ENCODE measurements around the gene SERTAD4. TPM values are rescaled to one million over a fixed set of nuclear protein-coding genes. Genes with fewer than 3 reads are reported as not detected.

The SERTAD4 gene
- total and polyA plus RNA-seq, 2 of the 8 experiments (the other 6 are each of a cell fraction or from before 2014, with no cell fraction given) = 0.54 to 3.2 TPM

DNA sequence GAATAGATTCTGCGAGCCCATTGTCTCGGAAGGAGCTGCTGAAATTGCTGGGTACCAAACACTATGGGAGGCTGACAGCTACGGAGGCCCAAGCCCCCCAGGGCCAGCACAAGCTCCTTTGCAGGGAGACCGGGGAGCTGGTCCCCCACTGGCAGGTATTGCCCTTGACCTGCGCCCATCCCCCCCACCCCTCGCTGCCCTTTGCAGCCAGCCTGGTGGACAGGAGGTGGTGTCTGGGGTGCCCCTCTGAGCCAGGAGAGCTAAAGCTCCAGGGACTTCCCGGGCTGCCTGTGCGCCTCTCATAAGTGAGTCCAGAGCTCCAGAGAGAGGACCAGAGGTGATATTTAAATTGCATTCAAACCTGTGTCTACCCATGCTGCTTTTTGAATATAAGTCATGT, 5.4 kb downstream of the SERTAD4 start:
- Histone ChIP-seq H3K9me3 (ENCODE audit: insufficient read depth in 2 of 2, low read depth in 1 of 2, low read length in 1 of 2) (no peaks in the 10 kb centered on the region), H4K5ac (ENCODE audit: insufficient read length, low read depth, low read length) (no peak overlapping the region), H3K4me1 (replicated peaks in 1 of 4; ENCODE audit: control insufficient read depth in 3 of 4, insufficient read depth in 4 of 4, low read length in 3 of 4) (peaks cover 0 to 19% (median 9%) of the 10 kb centered on the region in 4 experiments; a peak in 5 of 7 replicates), H3K18ac (ENCODE audit: extremely low read depth, low read length) (no peak overlapping the region), H2BK15ac (ENCODE audit: low read length) (no peak overlapping the region), H3K9ac (replicated peaks in 1 of 4; ENCODE audit: extremely low read depth in 1 of 4, low read depth in 3 of 4, low read length in 3 of 4) (no peak overlapping the region), H2BK20ac (ENCODE audit: low read length) (no peak overlapping the region), H3K79me1 (ENCODE audit: low read depth, low read length) (no peaks in the 10 kb centered on the region), H3K4ac (replicated peaks; ENCODE audit: insufficient read length, low read depth, low read length) (no peak overlapping the region), H2BK5ac (ENCODE audit: low read depth, low read length) (no peak overlapping the region), H4K8ac (ENCODE audit: extremely low read depth, insufficient read depth, low read length) (no peak overlapping the region), H3K23ac (ENCODE audit: insufficient read length) (no peak overlapping the region), H3K36me3 (ENCODE audit: control insufficient read depth in 2 of 4, insufficient read depth in 4 of 4, low read length in 3 of 4) (no peaks in the 10 kb centered on the region), H3K27ac (ENCODE audit: low read depth, low read length) (no peak overlapping the region), H2BK12ac (ENCODE audit: low read depth, low read length) (no peak overlapping the region), H2AFZ (ENCODE audit: low read length) (no peak overlapping the region), H3K56ac (replicated peaks; ENCODE audit: insufficient read length, low read depth, low read length) (no peak overlapping the region), H3K4me3 (ENCODE audit: extremely low read depth in 1 of 4, insufficient read depth in 2 of 4, low read depth in 3 of 4, low read length in 4 of 4) (no peak overlapping the region), H3K14ac (ENCODE audit: insufficient read length) (no peak overlapping the region), H4K20me1 (replicated peaks in 1 of 2; ENCODE audit: control insufficient read depth in 1 of 2, insufficient read depth in 2 of 2, low read length in 2 of 2) (peaks cover 0 to 2% of the 10 kb centered on the region in 2 experiments), H3K27me3 (replicated peaks in 1 of 4; ENCODE audit: control insufficient read depth in 3 of 4, extremely low read depth in 1 of 4, insufficient read depth in 3 of 4, low read length in 3 of 4) (peaks cover 0 to 35% (median 17%) of the 10 kb centered on the region in 4 experiments; a peak in 5 of 7 replicates), H4K91ac (replicated peaks; ENCODE audit: insufficient read length, low read length) (no peak overlapping the region), H2BK120ac (replicated peaks; ENCODE audit: low read depth, low read length) (no peak overlapping the region), H3K79me2 (ENCODE audit: control insufficient read depth in 1 of 2, insufficient read depth in 2 of 2, low read length in 2 of 2) (no peaks in the 10 kb centered on the region), H2AK5ac (ENCODE audit: low read depth, low read length) (no peak overlapping the region), H3K23me2 (ENCODE audit: low read depth, low read length) (peaks cover 13% of the 10 kb centered on the region; the same call in 1 of the 2 replicates), H3K4me2 (ENCODE audit: insufficient read depth in 1 of 2, low read depth in 2 of 2, low read length in 2 of 2) (no peak overlapping the region)
- ChIA-PET POLR2A (ENCODE audit: partially characterized antibody) (interaction anchor here (1.4 to 6.1 kb wide), 2 partner anchors 14 to 136 kb away, joined by 5 to 29 read pairs; no protein-coding TSS in a partner anchor), CTCF (ENCODE audit: partially characterized antibody) (interaction anchor here (0.8 to 5.7 kb wide), 11 partner anchors 8 to 73 kb away, joined by 3 to 35 read pairs (median 3); no protein-coding TSS in a partner anchor)
- no peak for FAIRE-seq
- TF ChIP-seq CBX8 (IDR thresholded peaks at IDR 0.05; ENCODE audit: borderline replicate concordance, low read depth, low read length) (no peak), TCF12 (IDR thresholded peaks at IDR 0.05; ENCODE audit: low read depth, low read length) (no peak), YY1 (IDR thresholded peaks at IDR 0.05; ENCODE audit: low read depth, low read length) (no peak), SIN3A (conservative IDR thresholded peaks at IDR 0.05 in 1 of 2, IDR thresholded peaks at IDR 0.05 in 1 of 2; ENCODE audit: low read depth in 1 of 2, low read length in 2 of 2) (no peak), SAP30 (IDR thresholded peaks at IDR 0.05; ENCODE audit: insufficient read depth, insufficient replicate concordance, low read length) (no peak), CEBPB (IDR thresholded peaks at IDR 0.05; ENCODE audit: low read depth, low read length) (no peak), POU5F1 (IDR thresholded peaks at IDR 0.05; ENCODE audit: low read depth, low read length) (no peak), SRF (IDR thresholded peaks at IDR 0.05; ENCODE audit: low read depth, low read length) (no peak)
- 75% methylated on average over 8 of the region's 8 CpGs; no CpG with 5 or more reads in 1 of the 2 experiments for WGBS, 2 experiments (ENCODE audit: extremely low coverage in 1 of 2, insufficient coverage in 1 of 2, insufficient read length in 1 of 2, insufficient replicate concordance in 2 of 2, low coverage in 1 of 2, low lambda C conversion rate in 2 of 2, missing lambda C conversion rate in 1 of 2)
- DNase-seq (ENCODE audit: low read depth in 1 of 2, low spot score in 2 of 2) = no peak

Measured in H1 (cell line).